ENCODE results near the gene DDX54. TPM values are rescaled to one million over a fixed set of nuclear protein-coding genes. Genes with fewer than 3 reads are reported as not detected.
A peak's percentile ranks its signal among the peaks of the same experiment; 100 is the strongest.

Gene DDX54
- total and polyA plus RNA-seq, 2 of the 8 experiments (the other 6 are each of a cell fraction or from before 2014, with no cell fraction given), result 64.9 to 113 TPM

- 0 out of 2 replicates have a peak, but pooled peaks have one; percentile 22 for TF ChIP-seq SIX5 (IDR thresholded peaks at IDR 0.05; ENCODE audit: low read depth, low read length)
- 0 out of 2 replicates have a peak, but pooled peaks have one; percentile 2 for TF ChIP-seq KDM1A (IDR thresholded peaks at IDR 0.05; ENCODE audit: borderline replicate concordance, low read length)
- TF ChIP-seq JUN (IDR thresholded peaks at IDR 0.05; ENCODE audit: low read depth, low read length), result no peak
- peak; percentile 62; the same call in 1 of the 2 replicates for TF ChIP-seq SP4 (IDR thresholded peaks at IDR 0.05; ENCODE audit: low read length)
- no peak for TF ChIP-seq CTBP2 (IDR thresholded peaks at IDR 0.05; ENCODE audit: borderline replicate concordance, insufficient read depth, insufficient read length, low read length)
- 0 out of 2 replicates have a peak, but pooled peaks have one; percentile 51 for TF ChIP-seq TCF12 (IDR thresholded peaks at IDR 0.05; ENCODE audit: low read depth, low read length)
- TF ChIP-seq TBP (IDR thresholded peaks at IDR 0.05; ENCODE audit: low read depth, low read length), result no peak; the same call in none of the 2 replicates
- no peak for TF ChIP-seq HDAC2 (IDR thresholded peaks at IDR 0.05; ENCODE audit: borderline replicate concordance in 1 of 2, low read depth in 2 of 2, low read length in 2 of 2)
- TF ChIP-seq HDAC6 (IDR thresholded peaks at IDR 0.05; ENCODE audit: low read depth, low read length), result no peak
- peak; percentile 66; the same call in 1 of the 2 replicates for TF ChIP-seq SP1 (IDR thresholded peaks at IDR 0.05; ENCODE audit: low read depth, low read length)
- no peak for TF ChIP-seq TEAD4 (IDR thresholded peaks at IDR 0.05; ENCODE audit: low read depth, low read length)
- TF ChIP-seq EZH2 (IDR thresholded peaks at IDR 0.05; ENCODE audit: low read depth, low read length, severe bottlenecking), result no peak
- TF ChIP-seq, protein P1, sequence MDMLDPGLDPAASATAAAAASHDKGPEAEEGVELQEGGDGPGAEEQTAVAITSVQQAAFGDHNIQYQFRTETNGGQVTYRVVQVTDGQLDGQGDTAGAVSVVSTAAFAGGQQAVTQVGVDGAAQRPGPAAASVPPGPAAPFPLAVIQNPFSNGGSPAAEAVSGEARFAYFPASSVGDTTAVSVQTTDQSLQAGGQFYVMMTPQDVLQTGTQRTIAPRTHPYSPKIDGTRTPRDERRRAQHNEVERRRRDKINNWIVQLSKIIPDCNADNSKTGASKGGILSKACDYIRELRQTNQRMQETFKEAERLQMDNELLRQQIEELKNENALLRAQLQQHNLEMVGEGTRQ (IDR thresholded peaks at IDR 0.05; ENCODE audit: low read length), result peak; percentile 95
- TF ChIP-seq SP2 (IDR thresholded peaks at IDR 0.05; ENCODE audit: low read length), result no peak
- no peak for TF ChIP-seq POU5F1 (IDR thresholded peaks at IDR 0.05; ENCODE audit: low read depth, low read length)
Measured at GRCh38 chr12:113185180-113186032, at the start of gene DDX54, which contains the start of gene RITA1 (continued).
